Colonic mucosa (tissue), 4 donors: ENCODE measurements around the gene RBM28. TPM values are rescaled to one million over a fixed set of nuclear protein-coding genes. Genes with fewer than 3 reads are reported as not detected.
A peak's percentile ranks its signal among the peaks of the same experiment; 100 is the strongest.

ENCODE experiments used
- DNase-seq: peaks from one replicate; pipeline ENCODE4 v3.0.0-alpha.2; 2020
- H3K27ac ChIP-seq: fragments of 200-600 bp; one replicate; pipeline ENCODE4 v1.8.0; 2021
- H3K27me3 ChIP-seq: fragments of 200-600 bp; one replicate; pipeline ENCODE4 v1.8.0; 2021
- H3K36me3 ChIP-seq: fragments of 200-600 bp; one replicate; pipeline ENCODE4 v1.8.0; 2021
- H3K4me1 ChIP-seq: fragments of 200-600 bp; one replicate; pipeline ENCODE4 v1.8.0; 2021; ENCODE audit warnings: mild to moderate bottlenecking
- H3K4me3 ChIP-seq: fragments of 200-600 bp; one replicate; pipeline ENCODE4 v1.8.0; 2021
- H3K9ac ChIP-seq, 2 donors: one replicate each; pipeline ENCODE4 v1.7.0; 2013; ENCODE audit warnings: control low read depth in 2 of 2, low read depth in 2 of 2, low read length in 2 of 2
- H3K9me3 ChIP-seq: fragments of 200-600 bp; one replicate; pipeline ENCODE4 v1.8.0; 2021
- CTCF ChIP-seq: fragments of 200-600 bp; IDR thresholded peaks from one replicate; pipeline ENCODE4 v1.8.0; 2022; ENCODE audit warnings: antibody characterized with exemption, mild to moderate bottlenecking
- intact Hi-C: fragments of 100-400 bp; cut with DNase I; formaldehyde crosslinking; loops from one replicate; pipeline ENCODE4 v1.14.1; 2022
- total RNA-seq, 2 donors: library from RNA; stranded (reverse); fragmentation: NEBNext Ultra II Directional in 1 of 2; extraction: Animal tissue kit (Norgen Biotek cat#: 25700) in 1 of 2; gene quantifications; one replicate each; pipeline ENCODE4 v1.2.1, GENCODE V29; 2021
- donor health status: healthy.
- donor health status: DM: no; HTN: no; CAD: no.
- donor health status: DM: no; HTN: no; CAD: no.

Gene RBM28
- total RNA-seq, 2 donors from 2014 or later = 16.3 to 30.6 TPM

- no peak for TF ChIP-seq CTCF
- Histone ChIP-seq H3K9ac (no peak overlapping the region), H3K36me3 (no peaks in the 10 kb centered on the region), H3K4me3 (no peak overlapping the region), H3K9me3 (no peaks in the 10 kb centered on the region), H3K27ac (no peak overlapping the region), H3K4me1 (no peaks in the 10 kb centered on the region), H3K27me3 (peaks cover 20% of the 10 kb centered on the region)
- intact Hi-C loops = no loop called here
- no peak for DNase-seq
Measured at GRCh38 chr7:128363261-128363721, 19.6 kb upstream of the RBM28 start.

DNA sequence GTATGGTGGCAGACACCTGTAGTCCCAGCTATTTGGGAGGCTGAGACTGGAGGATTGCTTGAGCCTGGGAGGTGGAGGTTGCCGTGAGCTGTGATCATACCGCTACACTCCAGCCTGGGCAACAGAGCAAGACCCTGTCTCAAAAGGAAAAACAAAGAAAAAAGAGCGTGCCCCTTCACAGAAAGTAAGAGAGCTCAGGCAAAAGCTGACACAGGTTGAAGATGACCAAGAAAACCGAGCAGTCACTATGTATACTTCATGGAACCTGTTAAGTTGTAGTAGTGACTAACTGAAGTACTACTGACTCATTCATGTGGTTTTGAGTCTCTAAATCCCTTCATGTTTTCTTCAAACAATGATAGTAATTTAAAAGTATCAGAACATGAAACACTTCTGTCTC, 19.0 kb upstream of the RBM28 start:
- Histone ChIP-seq H3K4me1 (no peaks in the 10 kb centered on the region), H3K27ac (no peak overlapping the region), H3K4me3 (no peak overlapping the region), H3K9ac (no peak overlapping the region), H3K27me3 (peaks cover 20% of the 10 kb centered on the region), H3K36me3 (no peaks in the 10 kb centered on the region), H3K9me3 (no peaks in the 10 kb centered on the region)
- TF ChIP-seq CTCF = no peak
- intact Hi-C loops = no loop called here
- DNase-seq = no peak

- no peaks in the 10 kb centered on the region for H3K36me3 ChIP-seq
- H3K4me3 ChIP-seq = peak within 1 kb of the TSS; percentile 45
- H3K4me1 ChIP-seq = no peaks in the 10 kb centered on the region
- no peaks in the 10 kb centered on the region for H3K9me3 ChIP-seq
- peaks cover 20% of the 10 kb centered on the region for H3K27me3 ChIP-seq
- no peak for TF ChIP-seq CTCF
- intact Hi-C loops = no loop called here
- peak within 1 kb of the TSS in 1 of 2 donors; percentile 29 for H3K9ac ChIP-seq
- no peak for DNase-seq
- H3K27ac ChIP-seq = no peak within 1 kb of the TSS
Measured at GRCh38 chr7:128361411-128362379, 18.0 kb upstream of the RBM28 start, which contains the start of gene PRRT4. Gene PRRT4 (minus strand): TSS chr7:128361690.

- no peak overlapping the region for H3K4me3 ChIP-seq
Measured at GRCh38 chr7:128360359-128360678, 16.6 kb upstream of the RBM28 start.

GRCh38 chr7:128359939-128360338, 16.2 kb upstream of the RBM28 start:
- Histone ChIP-seq H3K36me3 (no peaks in the 10 kb centered on the region), H3K27me3 (peaks cover 20% of the 10 kb centered on the region), H3K27ac (no peak overlapping the region), H3K4me3 (no peak overlapping the region), H3K4me1 (no peaks in the 10 kb centered on the region), H3K9me3 (no peaks in the 10 kb centered on the region), H3K9ac (no peak overlapping the region)
- intact Hi-C loops = no loop called here
- DNase-seq = no peak
- TF ChIP-seq CTCF = no peak

More at GRCh38 chr7:128360359-128360678, 16.6 kb upstream of the RBM28 start:
- no peak overlapping the region for H3K27ac ChIP-seq
- no peaks in the 10 kb centered on the region for H3K36me3 ChIP-seq
- intact Hi-C loops = no loop called here
- DNase-seq = no peak
- H3K27me3 ChIP-seq = peaks cover 20% of the 10 kb centered on the region
- no peak overlapping the region for H3K9ac ChIP-seq
- no peaks in the 10 kb centered on the region for H3K4me1 ChIP-seq
- TF ChIP-seq CTCF = no peak
- no peaks in the 10 kb centered on the region for H3K9me3 ChIP-seq
